GM21447 (cell line): ENCODE data around the gene POR.

Experiments
- ATAC-seq: cut with Tn5 transposase; IDR thresholded peaks from one replicate; pipeline ENCODE4 v1.9.1; 2021; ENCODE audit not compliant: unreplicated experiment

The POR gene

DNA sequence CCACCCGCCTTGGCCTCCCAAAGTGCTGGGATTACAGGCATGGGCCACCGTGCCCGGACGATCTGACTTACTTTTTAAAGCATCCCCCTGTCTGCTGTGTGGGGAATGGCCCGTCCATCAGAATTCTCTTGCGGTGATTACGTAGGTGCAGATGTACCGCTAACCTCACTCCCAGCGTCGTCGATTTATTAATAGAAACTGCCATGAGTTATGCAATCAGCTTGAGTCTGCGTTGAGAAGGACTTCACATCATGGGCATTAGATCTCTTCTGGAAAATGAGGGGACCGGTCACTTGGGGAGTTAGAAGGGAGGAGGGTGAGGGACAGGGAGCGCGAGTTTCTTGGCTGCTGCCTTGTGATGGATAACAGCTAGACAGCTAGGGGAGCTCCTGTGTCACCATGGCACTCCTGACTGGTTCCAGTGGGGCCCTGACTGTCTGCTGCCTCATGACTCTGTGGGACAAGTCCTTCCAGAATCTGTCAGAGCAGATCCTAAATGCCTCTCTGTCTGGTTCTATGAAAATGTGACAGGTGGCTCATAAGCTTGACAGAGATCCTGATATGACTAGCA is 35.2 kb downstream of the POR start:
- no peak for ATAC-seq

DNA sequence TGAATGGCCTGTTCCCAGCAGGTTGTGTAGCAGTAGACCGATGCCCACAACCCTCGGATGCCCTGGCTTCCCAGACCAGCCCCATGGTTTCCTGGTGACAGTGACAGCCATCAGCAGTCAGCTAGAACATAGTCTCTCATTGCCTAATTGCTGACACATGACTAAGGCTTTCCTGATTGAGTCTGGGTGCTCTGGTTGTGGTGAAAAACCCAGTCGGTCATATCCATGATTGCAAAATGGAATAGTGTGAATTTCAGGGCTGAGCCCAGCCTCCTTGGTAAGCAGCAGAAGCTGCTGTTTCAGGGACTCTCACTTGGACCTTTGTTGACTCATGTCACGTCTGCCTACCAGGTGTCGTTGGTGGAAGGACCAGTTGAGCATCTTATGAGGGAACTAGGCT is 36.6 kb downstream of the POR start:
- no peak for ATAC-seq

DNA sequence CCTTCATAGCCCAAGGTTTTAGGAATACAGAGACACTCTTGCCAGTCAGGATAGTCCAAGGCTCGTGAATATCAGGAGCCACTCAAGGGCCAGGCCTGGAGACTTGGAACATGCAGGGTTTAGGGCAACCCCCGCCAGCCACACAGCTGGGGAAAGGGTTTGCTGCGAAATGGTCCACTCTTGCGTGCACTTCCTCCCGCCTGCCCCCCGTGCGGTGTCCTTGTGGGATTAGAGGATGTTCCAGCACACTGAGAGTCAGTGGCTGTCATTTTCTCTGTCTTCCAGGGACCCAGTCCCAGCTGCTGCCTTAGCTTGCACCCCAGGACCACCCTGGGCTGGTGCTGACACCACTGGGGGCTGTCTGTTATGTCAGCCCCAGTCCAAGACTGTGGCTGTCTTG is 38.5 kb downstream of the POR start:
- no peak for ATAC-seq

DNA sequence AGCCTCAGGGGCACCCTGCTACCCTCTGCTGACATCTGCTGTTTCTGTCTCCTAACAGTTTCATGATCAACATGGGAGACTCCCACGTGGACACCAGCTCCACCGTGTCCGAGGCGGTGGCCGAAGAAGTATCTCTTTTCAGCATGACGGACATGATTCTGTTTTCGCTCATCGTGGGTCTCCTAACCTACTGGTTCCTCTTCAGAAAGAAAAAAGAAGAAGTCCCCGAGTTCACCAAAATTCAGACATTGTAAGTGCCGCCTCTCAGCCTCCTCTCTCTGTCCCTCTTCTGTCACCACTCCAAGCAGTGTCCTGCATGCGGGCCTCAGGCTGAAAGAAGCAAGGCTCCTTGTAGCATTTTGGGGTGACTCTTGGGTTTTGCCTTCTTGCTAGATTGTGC is 39.0 kb downstream of the POR start:
- ATAC-seq, result no peak

DNA sequence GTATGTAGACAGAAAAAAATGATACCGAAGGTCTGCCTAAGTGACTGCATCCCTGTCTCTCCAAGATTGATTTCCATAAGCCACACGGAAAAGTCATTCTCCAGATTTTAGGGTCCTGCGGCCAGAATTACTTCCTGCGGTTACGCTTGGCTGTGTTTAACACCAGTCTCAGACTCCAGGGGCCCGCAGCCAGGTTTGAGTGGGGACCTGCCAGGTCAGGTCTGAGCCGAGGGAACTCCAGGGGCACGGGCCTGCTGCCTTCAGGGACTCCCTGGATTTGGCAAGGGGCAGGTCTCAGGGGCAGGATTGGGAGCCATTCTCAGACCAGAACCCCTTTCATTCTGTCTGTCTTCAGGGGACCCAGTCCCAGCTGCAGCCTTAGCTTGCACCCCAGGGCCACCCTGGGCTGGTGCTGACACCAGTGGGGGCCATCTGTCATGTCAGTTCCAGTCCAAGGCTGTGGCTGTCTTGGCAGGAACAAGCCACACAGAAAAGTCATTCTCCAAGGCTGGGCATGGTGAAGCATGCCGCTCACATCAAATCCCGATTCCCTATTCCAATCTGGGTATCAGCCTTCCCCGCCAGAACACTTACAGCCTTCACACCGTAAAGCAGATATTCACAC is 40.5 kb downstream of the POR start:
- no peak for ATAC-seq

DNA sequence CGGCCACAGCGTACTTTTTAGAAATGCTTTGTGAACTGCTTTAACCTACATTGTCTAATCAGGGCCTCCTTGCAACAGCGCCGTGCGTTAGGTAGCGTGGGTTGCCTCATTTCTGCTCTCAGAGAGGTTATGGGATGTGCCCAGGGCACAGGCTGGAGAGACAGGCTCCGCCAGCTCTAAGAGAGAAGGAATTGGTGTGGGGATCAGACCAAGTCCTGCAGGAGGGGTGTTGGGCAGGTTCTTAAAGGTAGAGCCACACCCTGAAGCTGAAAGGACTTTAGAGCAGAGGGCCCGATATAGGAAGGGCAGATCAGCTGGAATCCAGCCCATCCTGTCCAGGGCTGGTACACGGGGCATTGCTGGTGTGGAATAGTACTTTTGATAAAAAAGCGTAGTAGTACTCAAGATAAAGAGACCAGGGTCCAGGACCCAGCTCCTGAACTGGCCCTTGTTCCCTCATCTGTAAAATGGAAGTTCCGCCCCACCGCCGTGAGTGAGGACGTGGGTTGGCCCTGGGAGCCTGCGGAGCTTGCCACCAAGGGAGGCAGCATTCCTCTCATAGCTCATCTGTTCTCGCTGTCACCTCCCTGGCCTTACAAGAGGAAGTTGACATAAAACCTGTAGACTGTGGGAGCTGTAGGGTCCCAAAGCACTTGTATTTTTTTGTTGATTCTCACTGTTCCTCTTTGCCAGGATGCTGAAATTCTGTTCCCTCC is 42.2 kb downstream of the POR start:
- ATAC-seq, result no peak

DNA sequence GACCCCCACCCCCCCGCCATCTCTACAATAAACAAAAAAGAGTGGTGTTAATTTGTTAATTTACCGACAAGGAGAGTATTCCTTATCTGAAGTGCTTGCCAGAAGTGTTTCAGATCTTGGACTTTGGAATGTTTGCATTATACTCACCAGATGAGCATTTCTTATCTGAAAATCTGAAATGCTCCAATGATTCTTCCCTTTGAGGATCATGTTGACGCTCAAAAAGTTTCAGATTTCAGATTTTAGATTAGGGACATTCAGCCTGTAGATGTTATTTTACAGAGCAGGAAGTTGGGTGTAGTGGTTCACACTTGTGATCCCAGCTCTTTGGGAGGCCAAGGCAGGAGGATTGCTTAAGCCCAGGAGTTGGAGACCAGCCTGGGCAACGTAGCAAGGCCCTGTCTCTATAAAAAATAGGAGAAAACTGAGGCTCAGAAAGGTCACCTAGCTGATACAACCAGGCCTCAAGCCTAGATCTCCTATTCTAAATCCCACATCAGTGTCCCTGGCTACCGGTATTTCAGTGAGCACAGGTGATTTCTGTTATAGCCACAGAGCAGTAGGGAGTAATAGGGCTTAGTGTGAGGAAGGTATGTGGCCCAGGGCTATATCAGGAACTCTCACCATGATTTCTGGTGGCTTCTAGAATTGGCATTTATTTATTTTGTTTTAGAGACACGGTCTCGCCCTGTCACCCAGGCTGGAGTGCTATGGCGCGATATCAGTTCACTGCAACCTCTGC is 44.0 kb downstream of the POR start:
- no peak for ATAC-seq

DNA sequence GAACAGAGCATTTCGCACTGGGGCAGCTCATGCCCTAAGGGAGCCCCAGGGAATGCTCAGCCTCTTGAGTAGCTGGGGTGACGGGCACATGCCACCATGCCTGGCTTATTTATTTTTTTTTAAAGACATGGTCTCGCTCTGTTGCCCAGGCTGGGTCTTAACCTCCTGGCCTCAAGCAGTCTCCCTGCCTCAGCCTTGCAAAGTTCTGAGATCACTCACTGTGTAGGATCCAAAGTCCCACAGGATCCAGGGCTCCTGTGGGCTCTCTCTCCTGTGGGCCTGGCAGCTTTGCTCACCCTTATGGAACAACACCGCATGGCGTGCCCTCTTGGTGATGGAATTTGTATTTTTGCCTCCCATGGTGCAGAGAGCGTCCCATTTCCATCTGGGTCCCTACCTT is 45.4 kb downstream of the POR start:
- ATAC-seq, result no peak

DNA sequence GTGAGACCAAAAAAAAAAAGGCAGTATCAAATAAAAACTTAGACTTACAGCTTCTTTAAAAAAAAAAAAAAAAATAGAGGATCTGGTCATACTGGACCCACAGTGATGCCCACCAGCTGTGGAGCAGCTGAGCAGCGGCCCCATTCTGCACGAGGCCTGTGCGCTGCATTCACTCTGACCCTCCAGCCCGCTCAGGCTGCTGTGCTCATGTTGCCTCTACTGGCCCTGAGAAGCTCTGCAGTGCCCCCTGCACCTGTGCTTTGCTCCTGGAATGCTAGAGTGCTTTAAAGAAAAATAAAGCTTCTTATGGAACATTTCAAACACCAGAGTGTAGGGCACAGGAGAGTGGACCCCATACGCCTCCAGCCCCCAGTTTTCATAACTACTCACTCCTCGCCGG is 46.3 kb downstream of the POR start:
- ATAC-seq, result no peak

DNA sequence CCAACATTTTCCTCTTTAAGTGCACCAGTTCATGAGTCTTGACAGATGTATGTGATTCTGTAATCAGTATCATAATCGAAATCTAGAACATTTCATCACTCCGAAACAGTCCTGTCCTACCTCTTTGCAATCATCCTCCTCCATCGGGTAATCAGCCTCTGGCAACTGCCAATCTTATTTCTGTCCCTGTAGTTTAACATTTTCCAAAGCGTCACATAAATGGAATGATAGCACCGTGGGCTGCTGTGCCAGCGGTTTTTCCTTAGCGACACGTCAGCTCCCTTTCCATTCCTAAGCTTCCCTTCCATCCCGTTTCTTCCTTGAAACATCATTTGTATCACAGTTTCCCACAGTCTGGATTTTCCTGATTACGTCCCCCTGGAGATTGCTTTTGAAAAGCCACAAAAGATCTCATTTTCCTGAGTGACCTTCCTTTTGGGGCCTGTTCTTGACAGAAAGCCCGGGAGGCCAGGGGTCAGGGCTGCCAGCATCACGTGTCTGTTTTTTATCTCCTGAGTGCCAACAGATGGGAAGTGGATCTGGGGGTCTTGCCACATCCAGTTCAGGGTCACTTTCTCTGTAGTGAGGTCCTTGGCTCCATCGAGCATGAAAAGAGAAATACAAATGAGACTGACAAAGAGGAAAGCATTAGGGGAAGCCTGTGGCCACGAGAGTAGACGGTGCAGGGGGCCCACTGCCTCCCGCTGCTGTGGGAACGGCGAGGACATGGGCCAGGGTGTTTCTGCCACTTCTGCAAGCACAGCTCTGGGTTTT is 47.8 kb downstream of the POR start:
- no peak for ATAC-seq

DNA sequence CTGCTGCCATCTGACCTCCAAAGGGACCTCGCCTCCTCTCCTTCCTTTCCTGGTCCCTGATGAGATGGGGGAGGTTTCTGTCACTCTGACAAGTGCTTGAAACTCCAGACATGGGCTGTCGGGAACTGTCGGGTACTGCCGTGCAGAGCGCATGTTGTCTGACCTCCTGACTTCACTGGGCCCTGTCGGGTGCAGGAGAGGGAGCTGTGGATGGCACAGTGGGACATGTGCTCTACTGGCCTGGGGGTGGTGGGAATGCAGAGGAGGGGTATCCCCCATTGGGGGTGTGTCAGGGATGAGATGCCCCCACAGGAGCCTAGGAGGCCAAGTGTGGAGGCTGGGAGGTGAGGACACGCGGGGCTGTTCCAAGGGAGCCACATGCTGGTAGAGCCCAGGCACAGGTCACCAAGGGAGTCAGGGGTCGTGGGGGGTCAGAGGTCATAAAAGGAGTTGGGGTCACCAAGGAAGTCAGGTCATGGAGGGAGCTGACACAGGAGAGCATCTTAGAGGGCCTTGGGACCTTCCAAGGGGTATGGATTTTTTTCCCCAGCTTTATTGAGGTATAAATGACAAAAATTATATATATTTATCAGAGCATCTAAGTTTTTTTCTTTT is 48.5 kb downstream of the POR start:
- ATAC-seq, result no peak

DNA sequence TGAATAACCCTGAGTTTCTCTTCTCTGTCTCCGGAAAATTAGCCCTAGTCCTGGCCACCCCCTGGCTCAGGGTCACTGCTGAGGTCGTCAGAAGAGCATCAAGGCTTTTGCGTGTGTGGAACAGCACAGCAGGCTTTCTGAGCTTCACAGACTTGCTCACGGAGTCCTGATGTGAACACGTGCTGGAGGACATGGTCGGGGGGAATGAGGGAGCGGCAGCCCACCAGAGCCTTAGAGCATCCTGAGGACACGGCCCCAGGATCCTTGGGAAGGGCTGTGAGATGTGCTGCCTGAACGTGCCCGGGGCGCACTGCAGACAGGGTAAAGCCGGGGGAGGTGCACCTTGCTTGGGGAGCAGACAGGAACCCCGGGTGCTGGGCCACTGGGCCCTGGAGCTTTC is 50.7 kb downstream of the POR start:
- ATAC-seq, result no peak

DNA sequence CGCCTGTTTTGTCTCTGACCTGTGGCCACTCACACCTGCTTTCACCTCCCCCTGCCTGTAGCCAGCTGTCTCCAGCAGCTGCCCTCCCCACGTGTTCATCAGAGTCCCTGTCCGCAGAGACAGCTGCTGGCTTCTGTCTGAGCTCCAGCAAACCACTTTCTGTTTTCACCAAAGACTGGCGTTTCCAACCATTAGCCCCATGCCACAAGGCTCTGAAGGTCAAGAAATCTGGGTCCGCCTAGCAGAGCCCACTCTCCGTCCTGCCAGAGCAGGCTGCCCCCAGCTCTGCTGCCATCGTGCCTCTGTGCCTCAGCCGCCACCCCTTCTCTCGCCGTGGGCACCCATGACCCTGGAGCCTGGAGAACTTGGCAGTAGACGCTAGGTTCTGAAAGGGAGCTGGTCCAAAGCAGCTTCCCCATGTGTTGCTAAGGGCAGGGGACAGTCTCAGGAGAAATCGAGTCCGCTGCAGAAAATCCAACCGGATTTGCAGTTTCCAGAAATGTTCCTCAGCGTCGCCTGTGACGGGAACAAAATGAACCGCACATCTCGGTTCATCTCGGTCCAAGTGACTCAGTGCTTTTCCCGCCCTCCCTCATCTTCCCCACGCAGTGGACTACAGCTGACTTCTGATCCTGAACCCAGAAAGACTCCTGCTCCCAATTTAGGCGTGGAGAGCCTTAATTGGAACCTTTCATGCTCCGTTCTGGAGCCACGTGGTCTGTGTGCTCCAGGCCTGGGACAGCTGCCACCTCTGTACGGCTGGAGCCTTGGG is 51.4 kb downstream of the POR start:
- ATAC-seq, result no peak

DNA sequence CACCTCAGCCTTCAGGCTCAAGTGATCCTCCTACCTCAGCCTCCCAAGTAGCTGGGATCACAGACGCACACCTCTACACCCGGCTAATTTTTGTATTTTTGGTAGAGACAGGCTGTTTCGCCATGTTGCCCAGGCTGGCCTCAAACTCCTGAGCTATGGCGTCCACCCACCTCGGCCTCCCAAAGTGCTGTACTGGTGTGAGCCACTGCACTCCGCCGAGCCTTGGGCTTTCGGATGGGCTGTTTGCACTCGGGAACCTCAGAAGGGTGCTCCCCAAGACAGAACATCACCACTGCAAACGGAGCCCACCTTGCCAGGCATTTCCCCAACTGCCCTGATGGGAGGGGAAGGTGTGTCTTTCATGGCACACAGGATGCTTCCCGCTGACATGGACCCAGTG is 52.1 kb downstream of the POR start:
- ATAC-seq, result no peak

DNA sequence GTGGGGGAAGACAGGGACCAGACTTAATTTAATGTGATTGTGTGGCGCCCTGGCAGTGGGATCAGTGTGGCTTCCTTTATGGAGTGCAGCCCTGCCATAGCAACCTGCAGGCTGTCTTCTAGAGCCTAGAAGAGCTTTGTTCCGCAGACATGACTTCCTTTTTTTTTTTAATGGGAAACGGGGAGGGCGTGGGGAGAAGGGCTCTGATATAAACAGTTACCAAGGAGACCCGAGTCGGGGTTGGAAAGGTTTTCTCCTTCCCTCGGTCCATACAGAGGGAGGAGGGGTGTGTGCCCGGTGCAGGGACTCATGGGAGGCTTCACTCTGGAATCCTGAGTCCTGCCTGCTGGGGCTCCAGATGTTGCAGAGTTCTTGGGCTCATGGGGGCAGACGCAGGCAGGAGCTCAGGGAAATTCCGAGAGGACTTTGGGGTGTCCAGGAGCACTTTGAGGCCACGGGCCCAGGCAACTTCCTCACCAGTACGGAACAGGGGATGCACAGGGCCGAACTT is 52.6 kb downstream of the POR start:
- ATAC-seq, result no peak

DNA sequence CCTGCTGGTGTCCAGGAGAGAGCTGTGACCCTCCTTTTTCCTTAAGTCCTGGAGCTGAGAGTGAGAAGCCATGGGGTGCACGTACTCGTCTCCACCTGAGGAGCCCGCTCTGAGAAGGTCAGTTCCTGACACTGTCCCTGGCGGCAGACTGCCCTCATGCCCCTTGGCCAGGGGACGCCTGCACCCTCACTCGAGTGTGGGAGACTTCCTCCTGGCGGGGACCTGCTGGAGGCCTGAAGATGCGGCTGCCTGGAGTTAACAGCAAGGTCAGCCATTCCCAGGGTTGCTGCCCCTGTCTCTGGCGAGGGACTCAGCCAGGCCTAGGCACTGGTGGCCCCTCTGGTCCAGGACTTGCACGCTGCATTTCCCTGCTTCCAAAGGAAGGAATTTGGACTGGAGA is 53.1 kb downstream of the POR start:
- ATAC-seq, result no peak

DNA sequence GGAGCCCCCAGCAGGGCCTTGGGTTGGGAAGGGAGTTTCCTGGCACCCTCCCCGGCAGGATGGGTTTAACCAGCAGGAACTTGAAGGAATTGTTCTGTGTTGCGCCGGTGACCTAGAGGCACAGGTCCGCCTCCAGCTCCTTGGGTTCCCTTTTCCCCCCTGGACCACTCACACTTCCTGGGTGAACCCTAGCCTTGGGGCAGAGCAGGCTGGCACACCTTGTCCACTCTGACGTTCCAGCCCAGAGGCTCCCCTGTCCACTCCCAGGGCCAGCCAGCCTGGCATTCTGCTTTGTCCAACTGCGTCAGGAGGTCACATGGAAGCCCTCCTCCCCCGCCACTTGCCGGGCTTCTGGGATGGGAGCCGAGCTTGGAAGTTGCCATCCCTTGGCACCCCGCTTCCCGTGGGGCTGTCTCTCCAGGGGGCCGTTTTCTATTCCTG is 53.6 kb downstream of the POR start:
- ATAC-seq, result no peak

DNA sequence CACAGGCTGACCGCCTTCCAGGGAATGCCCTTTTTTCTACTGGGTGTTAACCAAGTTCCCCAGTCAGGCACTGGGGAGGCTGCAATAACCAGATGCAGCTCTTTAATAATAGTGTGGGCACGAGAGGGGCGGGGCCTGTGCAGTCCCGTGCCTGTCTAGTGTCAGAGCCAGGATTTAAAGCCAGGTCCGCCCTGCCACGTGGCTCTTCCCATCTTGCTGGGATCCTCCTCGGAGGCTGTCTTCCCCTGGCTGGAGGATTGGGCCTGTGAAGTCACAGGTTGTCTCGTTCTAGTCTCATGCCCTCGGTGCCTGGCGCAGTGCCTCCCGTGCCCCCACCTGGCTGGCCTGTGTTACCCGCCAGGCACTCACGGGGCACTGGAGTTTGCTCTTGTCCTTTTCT is 54.2 kb downstream of the POR start:
- ATAC-seq, result no peak

DNA sequence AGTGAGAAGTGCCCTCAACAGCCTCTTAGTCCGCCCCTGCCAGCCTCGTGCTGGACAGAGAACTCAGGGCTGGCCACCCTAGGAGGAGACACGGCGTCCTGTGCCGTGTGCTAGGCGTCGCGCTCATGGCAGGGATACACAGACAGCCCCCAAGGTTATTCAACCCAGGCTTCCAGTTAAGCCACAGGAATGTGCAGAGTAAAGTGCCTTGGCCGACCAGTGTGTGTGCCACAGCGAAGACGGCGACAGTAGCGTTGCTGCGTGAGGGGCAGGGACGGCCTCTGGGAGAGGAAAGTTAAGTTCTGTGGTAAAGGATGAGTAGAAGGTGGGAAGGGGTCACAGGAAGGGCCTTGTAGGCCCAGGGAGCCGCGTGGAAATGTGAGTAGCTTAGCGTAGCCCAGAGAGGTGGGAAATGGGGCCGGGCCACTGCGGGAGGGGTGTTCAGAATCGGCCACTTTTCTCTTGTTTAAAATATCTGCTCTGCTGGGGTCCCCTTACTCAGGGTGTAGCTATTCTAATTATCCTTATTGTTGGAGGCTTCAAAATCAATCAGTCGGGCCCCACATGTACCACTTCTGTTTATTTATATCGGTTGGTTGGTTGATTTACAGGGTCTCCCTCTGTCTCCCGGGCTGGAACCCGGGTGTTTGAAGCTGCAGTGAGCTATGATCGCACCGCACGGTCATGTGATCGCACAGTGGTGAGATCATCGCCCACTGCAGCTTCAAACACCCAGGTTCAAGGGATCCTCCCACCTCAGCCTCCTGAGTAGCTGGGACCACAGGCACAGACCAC is 54.9 kb downstream of the POR start:
- no peak for ATAC-seq
